A673 (cell line): Measurements from ENCODE around the gene CELSR1. TPM values are rescaled to one million over a fixed set of nuclear protein-coding genes. Genes with fewer than 3 reads are reported as not detected.

Experiments used
- BruUV-seq: library from RNA; stranded (reverse); fragments of 400-500 nt; replicated peaks from 2 replicates; lab custom pipeline; 2021; lab: Mats Ljungman, UMichigan
- CTCF ChIA-PET: fragments of 300-600 bp; sonication (Branson Sonifier 250); formaldehyde crosslinking; loops from one replicate; lab custom pipeline; 2022; ENCODE audit warnings: antibody characterized with exemption; lab: Charles Lee
- POLR2A ChIA-PET: fragments of 300-600 bp; sonication (Branson Sonifier 250); formaldehyde crosslinking; loops from one replicate; lab custom pipeline; 2022; ENCODE audit warnings: antibody characterized with exemption; ENCODE audit not compliant: low non-redundant PET; lab: Charles Lee
- DNase-seq: peaks from one replicate; pipeline ENCODE4 v3.0.0-alpha.2; 2015; ENCODE audit warnings: low spot score
- H3K27ac ChIP-seq: fragments of 200-600 bp; sonication (generic); 2 replicates; pipeline ENCODE4 v1.5.1; 2016; ENCODE audit warnings: mixed run types, low read depth, mild to moderate bottlenecking, mixed read lengths, antibody characterized with exemption, low read length; ENCODE audit not compliant: poor library complexity, severe bottlenecking
- H3K27me3 ChIP-seq: fragments of 200-600 bp; sonication (generic); replicated peaks from 2 replicates; pipeline ENCODE4 v1.6.1; 2017; ENCODE audit warnings: mixed run types, low read depth, mild to moderate bottlenecking, mixed read lengths, antibody characterized with exemption, low read length; ENCODE audit not compliant: insufficient read depth, poor library complexity
- H3K36me3 ChIP-seq: fragments of 200-600 bp; sonication (generic); 2 replicates; pipeline ENCODE4 v1.6.1; 2016; ENCODE audit warnings: mixed run types, mild to moderate bottlenecking, mixed read lengths, antibody characterized with exemption, low read length; ENCODE audit not compliant: insufficient read depth, poor library complexity, severe bottlenecking
- H3K4me1 ChIP-seq: fragments of 200-600 bp; sonication (generic); 2 replicates; pipeline ENCODE4 v1.6.1; 2017; ENCODE audit warnings: mixed run types, mild to moderate bottlenecking, mixed read lengths, antibody characterized with exemption, low read length; ENCODE audit not compliant: insufficient read depth, poor library complexity, severe bottlenecking
- H3K4me3 ChIP-seq: fragments of 200-600 bp; sonication (generic); 2 replicates; pipeline ENCODE4 v1.5.1; 2016; ENCODE audit warnings: low read depth, mixed run types, mild to moderate bottlenecking, mixed read lengths, low read length; ENCODE audit not compliant: poor library complexity, severe bottlenecking
- H3K9me3 ChIP-seq: fragments of 200-600 bp; sonication (generic); 2 replicates; pipeline ENCODE4 v1.6.1; 2016; ENCODE audit warnings: mixed run types, low read depth, mild to moderate bottlenecking, mixed read lengths, antibody characterized with exemption, low read length; ENCODE audit not compliant: poor library complexity, severe bottlenecking
- CTCF ChIP-seq: fragments of 300-800, 200-600 bp; sonication (generic); conservative IDR thresholded peaks from 2 replicates; pipeline ENCODE4 v1.5.1; 2017; ENCODE audit warnings: low read depth, mild to moderate bottlenecking, antibody characterized with exemption, low read length, moderate library complexity, mixed read lengths
- EZH2 ChIP-seq: fragments of 200-600 bp; sonication (generic); IDR thresholded peaks from 2 replicates; pipeline ENCODE4 v1.6.1; 2017; ENCODE audit warnings: borderline replicate concordance, low read depth, mild to moderate bottlenecking, mixed read lengths, antibody characterized with exemption, low read length; ENCODE audit not compliant: poor library complexity, severe bottlenecking
- intact Hi-C: fragments of 100-400 bp; cut with micrococcal nuclease; formaldehyde crosslinking; loops from one replicate; pipeline ENCODE4 v1.10.0; 2022; ENCODE audit not compliant: unreplicated experiment
- total RNA-seq: library from RNA; stranded (reverse); gene quantifications from 2 replicates; pipeline ENCODE4 v1.2.3, GENCODE V29; 2021

The CELSR1 gene
- total RNA-seq, 1 experiment from 2014 or later, result 2.3 TPM

- Histone ChIP-seq H3K4me3 (peak overlapping the region; percentile 55), H3K27ac (no peak overlapping the region), H3K36me3 (no peaks in the 10 kb centered on the region), H3K9me3 (no peaks in the 10 kb centered on the region), H3K4me1 (peaks cover 10% of the 10 kb centered on the region), H3K27me3 (peaks cover 11% of the 10 kb centered on the region)
- DNase-seq, result no peak
- intact Hi-C loops, result loop anchor here (10.0 kb wide), 1 partner anchor 541 kb away; no protein-coding TSS in a partner anchor
- CTCF ChIA-PET, result no interaction called here
- TF ChIP-seq EZH2 (no peak), CTCF (no peak)
- POLR2A ChIA-PET, result no interaction called here
- no TSS peak for BruUV-seq
These were observed 1.4 kb downstream of the CELSR1 start for GRCh38 chr22:46535876-46536536.

GRCh38 chr22:46534901-46535630 is 2.4 kb downstream of the CELSR1 start:
- TF ChIP-seq EZH2, result no peak
- TF ChIP-seq CTCF, result no peak
- intact Hi-C loops, result loop anchor here (10.0 kb wide), 1 partner anchor 540 kb away; no protein-coding TSS in a partner anchor

GRCh38 chr22:46534177-46534776 is 3.1 kb downstream of the CELSR1 start:
- peaks cover 10% of the 10 kb centered on the region for H3K4me1 ChIP-seq
- BruUV-seq, result no TSS peak
- DNase-seq, result no peak
- TF ChIP-seq EZH2 (no peak), CTCF (no peak)
- no peaks in the 10 kb centered on the region for H3K36me3 ChIP-seq
- ChIA-PET CTCF (no interaction called here), POLR2A (no interaction called here)
- peaks cover 11% of the 10 kb centered on the region for H3K27me3 ChIP-seq
- H3K27ac ChIP-seq, result no peak overlapping the region
- H3K9me3 ChIP-seq, result no peaks in the 10 kb centered on the region
- no peak overlapping the region for H3K4me3 ChIP-seq
- intact Hi-C loops, result loop anchor here (10.0 kb wide), 1 partner anchor 539 kb away; no protein-coding TSS in a partner anchor

More at GRCh38 chr22:46534901-46535630, 2.4 kb downstream of the CELSR1 start:
- Histone ChIP-seq H3K4me1 (peaks cover 10% of the 10 kb centered on the region), H3K27ac (no peak overlapping the region), H3K9me3 (no peaks in the 10 kb centered on the region), H3K36me3 (no peaks in the 10 kb centered on the region), H3K4me3 (no peak overlapping the region), H3K27me3 (peaks cover 11% of the 10 kb centered on the region)
- no peak for DNase-seq
- BruUV-seq, result no TSS peak
- CTCF ChIA-PET, result no interaction called here
- POLR2A ChIA-PET, result no interaction called here
